ENCODE data around the gene SLC2A14.
"Not testable (repeated sequence)": the region's sequence is repeated elsewhere in the genome, so short reads cannot be mapped to it uniquely, and the experiment has no call there.

SLC2A14 gene

DNA sequence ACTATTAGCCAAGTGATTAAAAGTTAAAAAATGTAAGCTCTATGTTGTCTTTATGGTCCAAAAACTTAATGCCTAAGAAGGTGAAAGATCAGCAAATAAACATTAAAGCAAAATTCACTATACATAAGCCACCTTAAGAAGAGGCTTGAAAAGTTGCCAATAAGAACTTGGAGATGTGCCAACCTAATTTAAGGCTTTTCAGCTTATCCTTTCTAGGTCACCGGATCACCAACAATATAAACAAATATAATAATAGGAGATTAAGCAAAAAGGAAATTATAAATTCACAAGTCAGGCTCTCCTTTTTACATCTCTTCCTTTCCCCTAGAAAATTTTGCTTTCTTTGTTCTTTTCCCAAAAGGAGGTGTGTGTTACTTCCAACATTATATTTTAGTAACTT is 32.4 kb upstream of the SLC2A14 start:
- DNase-seq (ENCODE audit: insufficient read length, low spot score) (no peak), FAIRE-seq (peak; percentile 63)
- TF ChIP-seq CTCF (IDR thresholded peaks at IDR 0.05; ENCODE audit: insufficient read depth, missing control alignments) = no peak

DNA sequence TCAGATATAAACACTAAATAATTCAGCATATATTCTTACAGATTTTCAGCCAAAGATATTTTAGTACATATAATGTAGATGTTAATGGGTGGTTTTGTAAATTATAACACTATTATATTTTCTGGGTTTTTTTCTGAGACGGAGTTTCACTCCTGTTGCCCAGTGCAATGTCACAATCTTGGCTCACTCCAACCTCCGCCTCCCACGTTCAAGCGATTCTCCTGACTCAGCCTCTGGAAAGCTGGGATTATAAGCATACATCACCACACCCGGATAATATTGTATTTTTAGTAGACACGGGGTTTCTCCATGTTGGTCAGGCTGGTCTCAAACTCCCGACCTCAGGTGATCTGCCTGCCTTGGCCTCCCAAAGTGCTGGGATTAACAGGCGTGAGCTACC is 29.7 kb upstream of the SLC2A14 start:
- not testable (repeated sequence) for DNase-seq (ENCODE audit: insufficient read length, low spot score); FAIRE-seq

GRCh38 chr12:7899755-7900154 is 27.0 kb upstream of the SLC2A14 start:
- no peak for TF ChIP-seq CTCF (IDR thresholded peaks at IDR 0.05; ENCODE audit: insufficient read depth, missing control alignments)
- FAIRE-seq (no peak), DNase-seq (ENCODE audit: insufficient read length, low spot score) (no peak)

GRCh38 chr12:7896726-7897125 is 24.0 kb upstream of the SLC2A14 start:
- not testable (repeated sequence) for DNase-seq (ENCODE audit: insufficient read length, low spot score); FAIRE-seq

DNA sequence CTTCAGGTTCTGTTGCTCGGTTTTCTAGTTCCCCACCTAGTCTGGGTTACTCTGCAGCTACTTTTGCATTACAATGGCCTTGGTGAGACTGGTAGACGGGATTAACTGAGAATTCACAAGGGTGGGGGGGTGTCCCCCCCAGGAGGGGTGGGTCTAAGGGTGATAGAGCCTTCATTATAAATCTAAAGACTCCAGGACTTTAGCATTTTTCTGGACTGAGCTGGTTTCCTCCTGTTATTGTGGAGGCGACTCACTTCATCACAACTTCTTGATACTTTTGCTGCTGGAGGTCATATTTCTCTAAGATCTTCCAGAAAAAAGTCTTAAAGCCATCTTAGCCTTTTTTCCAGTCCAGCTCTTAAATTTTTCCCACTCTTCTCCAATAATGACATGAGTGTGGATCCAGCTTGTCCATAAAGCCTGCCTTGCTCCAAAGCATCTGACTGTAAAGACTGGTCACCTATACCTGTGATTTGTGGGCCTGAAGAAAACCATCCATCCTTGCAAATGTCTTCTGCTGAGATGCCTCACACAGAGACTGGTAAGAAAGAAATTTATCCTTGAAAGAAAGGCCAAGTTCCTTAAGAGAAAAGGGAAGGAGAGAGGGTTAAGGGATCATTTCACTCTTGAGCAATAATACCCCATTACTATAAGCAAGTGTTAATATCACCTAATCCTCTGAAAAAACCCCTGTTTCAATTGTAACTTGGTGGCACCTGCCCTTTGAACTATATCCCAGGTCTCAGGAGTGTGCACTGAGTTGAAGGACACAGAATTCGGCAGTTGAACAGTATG is 19.7 kb upstream of the SLC2A14 start:
- no peak for DNase-seq (ENCODE audit: insufficient read length, low spot score)
- TF ChIP-seq CTCF (IDR thresholded peaks at IDR 0.05; ENCODE audit: insufficient read depth, missing control alignments) = no peak
- no peak for FAIRE-seq

GRCh38 chr12:7884689-7885088 is 12.0 kb upstream of the SLC2A14 start:
- TF ChIP-seq CTCF (IDR thresholded peaks at IDR 0.05; ENCODE audit: insufficient read depth, missing control alignments) = no peak
- DNase-seq (ENCODE audit: insufficient read length, low spot score) = no peak
- FAIRE-seq = no peak

DNA sequence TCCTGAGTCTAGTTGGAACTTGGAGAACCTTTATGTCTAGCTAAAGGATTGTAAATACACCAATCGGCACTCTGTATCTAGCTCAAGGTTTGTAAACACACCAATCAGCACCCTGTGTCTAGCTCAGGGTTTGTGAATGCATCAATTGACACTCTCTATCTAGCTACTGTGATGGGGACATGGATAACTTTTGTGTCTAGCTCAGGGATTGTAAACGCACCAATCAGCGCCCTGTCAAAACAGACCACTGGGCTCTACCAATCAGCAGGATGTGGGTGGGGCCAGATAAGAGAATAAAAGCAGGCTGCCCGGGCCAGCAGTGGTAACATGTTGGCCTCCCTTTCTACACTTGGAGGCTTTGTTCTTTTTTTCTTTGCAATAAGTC is 9.0 kb upstream of the SLC2A14 start:
- DNase-seq (ENCODE audit: insufficient read length, low spot score); FAIRE-seq: not testable (repeated sequence)

DNA sequence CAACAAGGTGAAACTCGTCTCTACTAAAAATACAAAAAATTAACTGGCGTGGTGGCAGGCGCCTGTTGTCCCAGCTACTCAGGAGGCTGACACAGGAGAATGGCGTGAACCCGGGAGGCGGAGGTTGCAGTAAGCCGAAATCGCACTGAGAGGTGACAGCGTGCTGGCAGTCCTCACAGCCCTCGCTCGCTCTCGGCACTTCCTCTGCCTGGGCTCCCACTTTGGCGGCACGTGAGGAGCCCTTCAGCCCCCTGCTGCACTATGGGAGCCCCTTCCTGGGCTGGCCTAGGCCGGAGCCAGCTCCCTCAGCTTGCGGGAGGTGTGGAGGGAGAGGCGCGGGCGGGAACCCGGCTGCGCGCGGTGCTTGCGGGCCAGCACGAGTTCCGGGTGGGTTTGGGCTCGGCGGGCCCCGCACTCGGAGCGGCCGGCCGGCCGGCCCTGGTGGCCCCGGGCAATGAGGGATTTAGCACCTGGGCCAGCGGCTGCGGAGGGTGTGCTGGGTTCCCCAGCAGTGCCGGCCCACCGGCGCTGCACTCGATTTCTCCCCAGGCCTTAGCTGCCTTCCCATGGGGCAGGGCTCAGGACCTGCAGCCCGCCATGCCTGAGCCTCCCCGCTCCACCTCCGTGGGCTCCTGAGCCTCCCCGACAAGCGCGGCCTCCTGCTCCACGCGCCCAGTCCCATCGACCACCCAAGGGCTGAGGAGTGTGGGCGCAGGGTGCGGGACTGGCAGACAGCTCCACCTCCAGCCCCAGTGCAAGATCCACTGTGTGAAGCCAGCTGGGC is 8.4 kb upstream of the SLC2A14 start:
- not testable (repeated sequence) for FAIRE-seq; DNase-seq (ENCODE audit: insufficient read length, low spot score)

- no peak for DNase-seq (ENCODE audit: insufficient read length, low spot score)
- no peak for FAIRE-seq
- TF ChIP-seq CTCF (IDR thresholded peaks at IDR 0.05; ENCODE audit: insufficient read depth, missing control alignments) = no peak
Observed at GRCh38 chr12:7879246-7879645, 6.5 kb upstream of the SLC2A14 start.
